ENCODE data around the gene ECI1.

GRCh38 chr16:2199095-2199494 lies 52.3 kb downstream of the ECI1 start:
- TF ChIP-seq CTCF (IDR thresholded peaks at IDR 0.05; ENCODE audit: low read depth, low read length) = no peak
- TF ChIP-seq, protein P1, sequence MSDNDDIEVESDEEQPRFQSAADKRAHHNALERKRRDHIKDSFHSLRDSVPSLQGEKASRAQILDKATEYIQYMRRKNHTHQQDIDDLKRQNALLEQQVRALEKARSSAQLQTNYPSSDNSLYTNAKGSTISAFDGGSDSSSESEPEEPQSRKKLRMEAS (IDR thresholded peaks at IDR 0.05; ENCODE audit: low read depth, low read length) = no peak
